GM18505 (cell line): ENCODE results near the gene VWA7.
"Not testable (repeated sequence)": the region's sequence is repeated elsewhere in the genome, so short reads cannot be mapped to it uniquely, and the experiment has no call there.

Source experiments
- ATAC-seq: cut with Tn5 transposase; IDR thresholded peaks from one replicate; pipeline ENCODE4 v1.9.1; 2021; ENCODE audit not compliant: unreplicated experiment
- POLR2A ChIP-seq: IDR thresholded peaks from 4 replicates; pipeline ENCODE4 v1.6.1; 2011; ENCODE audit warnings: borderline replicate concordance; ENCODE audit not compliant: insufficient read depth, insufficient read length; ENCODE audit errors: extremely low read depth

VWA7 gene

GRCh38 chr6:31794866-31795615, 17.9 kb upstream of the VWA7 start:
- no peak for TF ChIP-seq POLR2A
- ATAC-seq = no peak

- ATAC-seq = no peak
- no peak for TF ChIP-seq POLR2A
These were observed 17.3 kb upstream of the VWA7 start for GRCh38 chr6:31794294-31794865.

DNA sequence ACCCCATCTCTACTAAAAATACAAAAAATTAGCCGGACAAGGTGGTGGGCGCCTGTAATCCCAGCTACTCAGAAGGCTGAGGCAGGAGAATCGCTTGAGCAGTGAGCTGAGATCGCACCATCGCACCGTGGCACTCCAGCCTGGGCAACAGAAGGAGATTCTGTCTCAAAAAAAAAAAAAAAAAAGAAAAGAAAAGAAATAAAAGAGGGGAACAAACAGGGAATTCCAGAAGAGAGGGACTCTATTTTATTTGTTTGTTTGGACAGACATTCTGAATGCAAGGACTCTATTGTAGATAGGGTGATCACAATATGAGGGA, 16.8 kb upstream of the VWA7 start:
- not testable (repeated sequence) for ATAC-seq

DNA sequence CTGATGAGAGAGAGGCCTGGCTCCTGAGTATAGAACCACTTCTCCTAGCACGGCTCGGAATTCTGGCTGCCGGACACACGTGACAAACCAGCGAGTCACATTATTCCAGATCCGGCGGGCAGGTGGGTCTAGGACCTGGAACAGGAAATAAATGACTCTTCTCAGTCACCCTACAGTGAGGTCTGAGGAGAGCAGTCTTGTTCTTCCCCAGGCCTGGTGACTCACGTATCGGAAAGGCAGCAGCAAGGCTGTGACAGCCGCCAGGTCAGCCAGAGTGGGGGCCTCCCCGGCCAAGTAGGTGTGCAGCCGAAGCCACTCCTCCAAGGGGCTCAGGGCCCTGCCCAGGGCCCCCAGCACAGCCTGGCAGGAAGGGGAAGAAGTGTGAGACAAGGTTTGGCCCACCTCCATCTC, 15.6 kb upstream of the VWA7 start:
- no peak for TF ChIP-seq POLR2A
- ATAC-seq = no peak

- TF ChIP-seq POLR2A = no peak
- no peak for ATAC-seq
These were observed 14.9 kb upstream of the VWA7 start for GRCh38 chr6:31792090-31792374.

GRCh38 chr6:31791324-31792089, 14.4 kb upstream of the VWA7 start:
- TF ChIP-seq POLR2A = no peak
- no peak for ATAC-seq

DNA sequence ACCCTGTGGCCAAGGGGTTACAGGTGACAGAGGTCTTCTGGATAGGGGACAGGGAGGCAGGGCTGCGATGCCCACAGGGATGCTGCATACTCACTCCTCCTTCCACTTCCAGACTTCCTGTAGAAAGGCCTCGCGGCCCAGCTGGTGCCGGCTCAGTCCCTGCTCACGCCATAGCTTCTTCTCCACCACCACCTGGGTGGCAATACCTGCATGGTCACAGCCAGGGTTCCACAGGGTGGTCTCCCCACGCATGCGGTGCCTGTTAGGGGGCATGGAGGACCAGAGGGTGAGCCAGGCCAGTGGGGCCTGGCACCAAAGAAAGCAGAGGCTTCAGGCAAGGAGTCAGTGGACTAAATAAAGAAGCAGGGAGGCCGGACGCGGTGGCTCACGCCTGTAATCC, 8.3 kb upstream of the VWA7 start:
- TF ChIP-seq POLR2A = no peak
- ATAC-seq = no peak

- ATAC-seq = no peak
These were observed 7.2 kb upstream of the VWA7 start for GRCh38 chr6:31784098-31784925.

GRCh38 chr6:31782126-31782855, 5.2 kb upstream of the VWA7 start:
- TF ChIP-seq POLR2A = peak; percentile 14
- no peak for ATAC-seq

More at GRCh38 chr6:31784098-31784925, 7.2 kb upstream of the VWA7 start:
- TF ChIP-seq POLR2A = no peak

GRCh38 chr6:31781244-31782125, 4.4 kb upstream of the VWA7 start:
- no peak for TF ChIP-seq POLR2A
- ATAC-seq = no peak

- no peak for ATAC-seq
- peak; percentile 8 for TF ChIP-seq POLR2A
These were observed 3.5 kb upstream of the VWA7 start for GRCh38 chr6:31780507-31781243.
